ENCODE measurements around the gene GFM1.

DNA sequence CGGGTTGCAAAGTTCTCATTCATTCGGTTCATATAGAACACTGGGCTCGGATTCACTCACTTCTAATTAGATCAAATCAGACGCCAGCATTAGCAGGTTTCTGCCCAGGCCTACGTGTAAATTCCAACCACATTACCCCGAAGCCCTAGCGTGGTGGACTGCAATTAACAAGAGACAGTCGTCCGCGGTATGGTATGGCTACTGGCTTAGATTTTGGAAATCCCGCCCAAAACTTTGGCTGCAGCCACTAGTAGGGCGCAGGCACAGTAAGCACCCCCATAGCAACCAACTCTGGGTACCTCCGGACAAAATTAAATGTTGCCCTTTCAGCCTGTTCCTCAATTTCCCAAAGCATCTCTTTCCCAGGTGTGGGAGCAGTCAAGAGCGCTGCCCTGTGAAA is 87.2 kb downstream of the GFM1 start:
- TF ChIP-seq, protein P1, sequence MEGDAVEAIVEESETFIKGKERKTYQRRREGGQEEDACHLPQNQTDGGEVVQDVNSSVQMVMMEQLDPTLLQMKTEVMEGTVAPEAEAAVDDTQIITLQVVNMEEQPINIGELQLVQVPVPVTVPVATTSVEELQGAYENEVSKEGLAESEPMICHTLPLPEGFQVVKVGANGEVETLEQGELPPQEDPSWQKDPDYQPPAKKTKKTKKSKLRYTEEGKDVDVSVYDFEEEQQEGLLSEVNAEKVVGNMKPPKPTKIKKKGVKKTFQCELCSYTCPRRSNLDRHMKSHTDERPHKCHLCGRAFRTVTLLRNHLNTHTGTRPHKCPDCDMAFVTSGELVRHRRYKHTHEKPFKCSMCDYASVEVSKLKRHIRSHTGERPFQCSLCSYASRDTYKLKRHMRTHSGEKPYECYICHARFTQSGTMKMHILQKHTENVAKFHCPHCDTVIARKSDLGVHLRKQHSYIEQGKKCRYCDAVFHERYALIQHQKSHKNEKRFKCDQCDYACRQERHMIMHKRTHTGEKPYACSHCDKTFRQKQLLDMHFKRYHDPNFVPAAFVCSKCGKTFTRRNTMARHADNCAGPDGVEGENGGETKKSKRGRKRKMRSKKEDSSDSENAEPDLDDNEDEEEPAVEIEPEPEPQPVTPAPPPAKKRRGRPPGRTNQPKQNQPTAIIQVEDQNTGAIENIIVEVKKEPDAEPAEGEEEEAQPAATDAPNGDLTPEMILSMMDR (conservative IDR thresholded peaks at IDR 0.05; ENCODE audit: low read length) = no peak
- no peak for TF ChIP-seq EZH2phosphoT487 (IDR thresholded peaks at IDR 0.05; ENCODE audit: borderline replicate concordance, low read depth, low read length)

Measured in OCI-LY7 (cell line).